Gastroesophageal sphincter (tissue), 4 donors: ENCODE measurements around the gene LNX1. TPM values are rescaled to one million over a fixed set of nuclear protein-coding genes. Genes with fewer than 3 reads are reported as not detected.

Experiments used
- ATAC-seq: fragments of 150-250 bp; one replicate; pipeline ENCODE4 v1.9.1; 2016; ENCODE audit warnings: mild to moderate bottlenecking, moderate library complexity
- H3K27ac ChIP-seq, 4 donors: fragments of 200-600 bp; sonication (generic) in 3 of 4; 1 replicate in 3 of 4; 2 replicates in 1 of 4; pipeline ENCODE4 v1.5.1; 2016 to 2019
- H3K27me3 ChIP-seq: fragments of 200-600 bp; sonication (generic); one replicate; pipeline ENCODE4 v1.5.1; 2019
- H3K36me3 ChIP-seq, 2 donors: fragments of 200-600 bp; sonication (generic); one replicate each; pipeline ENCODE4 v1.5.1; 2019; ENCODE audit warnings: control low read depth in 1 of 2
- H3K4me1 ChIP-seq, 3 donors: fragments of 200-600 bp; sonication (generic); 1 replicate in 2 of 3; 2 replicates in 1 of 3; pipeline ENCODE4 v1.5.1; 2016 to 2019; ENCODE audit warnings: control low read depth in 2 of 3
- H3K4me3 ChIP-seq, 2 donors: fragments of 200-600 bp; sonication (generic); one replicate each; pipeline ENCODE4 v1.5.1; 2019; ENCODE audit warnings: mild to moderate bottlenecking in 1 of 2, moderate library complexity in 1 of 2
- H3K9me3 ChIP-seq, 3 donors: fragments of 200-600 bp; sonication (generic); one replicate each; pipeline ENCODE4 v1.5.1; 2017 to 2019; ENCODE audit warnings: control low read depth in 2 of 3
- CTCF ChIP-seq, 4 experiments: fragments of 200-600 bp in 2 of 4; fragments of 450-650 bp in 2 of 4; sonication (generic) in 1 of 4; IDR thresholded peaks; one replicate each; pipeline ENCODE4 v1.5.1; 2017 to 2019; ENCODE audit warnings: antibody characterized with exemption in 4 of 4, mild to moderate bottlenecking in 2 of 4, moderate library complexity in 2 of 4
- EP300 ChIP-seq: sonication (generic); formaldehyde crosslinking; IDR thresholded peaks from one replicate; pipeline ENCODE4 v1.6.1; 2017; ENCODE audit warnings: antibody characterized with exemption, mild to moderate bottlenecking
- POLR2A ChIP-seq, 2 donors: fragments of 450-650 bp; IDR thresholded peaks; one replicate each; pipeline ENCODE4 v1.6.1; 2017; ENCODE audit warnings: antibody characterized with exemption in 2 of 2, mild to moderate bottlenecking in 2 of 2, moderate library complexity in 1 of 2
- POLR2AphosphoS5 ChIP-seq: sonication (generic); formaldehyde crosslinking; IDR thresholded peaks from one replicate; pipeline ENCODE4 v1.6.1; 2017; ENCODE audit warnings: antibody characterized with exemption
- WGBS, 2 donors: methylation state at CpG; one replicate each; pipeline ENCODE4 v1.1.5; 2018; ENCODE audit warnings: low coverage in 1 of 2; 5-methylcytosine and 5-hydroxymethylcytosine counted together
- total RNA-seq, 4 donors: library from RNA; depleted of rRNA; stranded (reverse); fragments of >200 nt; gene quantifications; one replicate each; pipeline ENCODE4 v1.1.0, GENCODE V29; 2016

The LNX1 gene
- total RNA-seq, 4 donors from 2014 or later: 2.6 to 13.6 (median 7.2) TPM

DNA sequence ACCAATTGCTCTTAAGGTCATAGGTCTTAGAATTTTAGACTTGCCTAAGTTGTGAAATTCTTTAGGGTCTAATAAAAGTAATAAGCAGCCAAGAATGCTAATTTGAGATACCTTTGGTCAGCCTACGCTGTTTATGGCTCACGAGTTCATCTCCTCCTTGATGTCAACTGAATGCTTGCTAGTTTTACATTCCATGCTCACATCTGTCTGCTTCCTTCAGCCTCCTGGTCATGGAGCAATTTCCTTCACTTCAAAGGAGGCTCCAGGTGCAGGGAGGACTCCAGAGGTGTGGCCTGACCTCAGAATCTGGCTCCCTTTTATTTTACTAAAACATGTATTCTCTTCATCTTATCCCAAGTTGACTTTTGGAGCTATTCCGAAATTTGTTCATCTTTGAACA, 23.3 kb upstream of the LNX1 start:
- WGBS, 2 donors: 81 to 93% methylated on average over 3 of the region's 3 CpGs
- H3K27ac ChIP-seq: no peak overlapping the region
- TF ChIP-seq POLR2AphosphoS5 (no peak), CTCF (IDR thresholded peaks at IDR 0.05) (no peak), POLR2A (IDR thresholded peaks at IDR 0.05) (no peak), EP300 (no peak)
- peaks cover 0 to 5% (median 0%) of the 10 kb centered on the region in 3 donors for H3K9me3 ChIP-seq
- H3K4me1 ChIP-seq: no peaks in the 10 kb centered on the region
- no peaks in the 10 kb centered on the region for H3K36me3 ChIP-seq
- no peak for ATAC-seq
- no peaks in the 10 kb centered on the region for H3K27me3 ChIP-seq
- H3K4me3 ChIP-seq: no peak overlapping the region

DNA sequence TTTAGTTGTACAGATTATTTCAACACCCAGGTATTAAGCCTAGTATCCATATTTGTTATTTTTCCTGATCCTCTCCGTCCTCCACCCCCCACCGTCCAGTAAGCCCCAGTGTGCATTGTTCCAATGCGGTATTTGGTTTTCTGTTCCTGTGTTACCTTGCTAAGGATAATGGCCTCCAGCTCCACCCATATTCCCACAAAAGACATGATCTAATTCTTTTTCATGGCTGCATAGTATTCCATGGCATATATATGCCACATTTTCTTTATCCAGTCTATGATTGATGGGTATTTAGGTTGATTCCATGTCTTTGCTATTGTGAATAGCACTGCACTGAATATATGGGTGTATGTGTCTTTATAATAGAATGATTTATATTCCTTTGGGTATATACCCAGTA, 22.1 kb upstream of the LNX1 start:
- Histone ChIP-seq H3K27ac (no peak overlapping the region), H3K4me3 (no peak overlapping the region), H3K27me3 (no peaks in the 10 kb centered on the region), H3K4me1 (no peaks in the 10 kb centered on the region), H3K9me3 (peaks cover 0 to 9% (median 0%) of the 10 kb centered on the region in 3 donors), H3K36me3 (no peaks in the 10 kb centered on the region)
- WGBS, 2 donors: 100% methylated on average over 3 of the region's 3 CpGs; no CpG with 5 or more reads in 1 of the 2 donors
- ATAC-seq: no peak
- TF ChIP-seq POLR2A (IDR thresholded peaks at IDR 0.05): no peak
- TF ChIP-seq EP300: no peak
- TF ChIP-seq POLR2AphosphoS5: no peak
- TF ChIP-seq CTCF (IDR thresholded peaks at IDR 0.05): no peak

GRCh38 chr4:53608649-53609048, 17.4 kb upstream of the LNX1 start:
- no peak overlapping the region for H3K4me3 ChIP-seq
- WGBS, 2 donors: 76 to 91% methylated on average over 4 of the region's 4 CpGs
- ATAC-seq: no peak
- no peaks in the 10 kb centered on the region for H3K36me3 ChIP-seq
- H3K4me1 ChIP-seq: no peaks in the 10 kb centered on the region
- H3K27me3 ChIP-seq: no peaks in the 10 kb centered on the region
- H3K27ac ChIP-seq: no peak overlapping the region
- TF ChIP-seq POLR2A (IDR thresholded peaks at IDR 0.05) (no peak), EP300 (no peak), CTCF (IDR thresholded peaks at IDR 0.05) (no peak), POLR2AphosphoS5 (no peak)
- peaks cover 0 to 9% (median 0%) of the 10 kb centered on the region in 3 donors for H3K9me3 ChIP-seq

DNA sequence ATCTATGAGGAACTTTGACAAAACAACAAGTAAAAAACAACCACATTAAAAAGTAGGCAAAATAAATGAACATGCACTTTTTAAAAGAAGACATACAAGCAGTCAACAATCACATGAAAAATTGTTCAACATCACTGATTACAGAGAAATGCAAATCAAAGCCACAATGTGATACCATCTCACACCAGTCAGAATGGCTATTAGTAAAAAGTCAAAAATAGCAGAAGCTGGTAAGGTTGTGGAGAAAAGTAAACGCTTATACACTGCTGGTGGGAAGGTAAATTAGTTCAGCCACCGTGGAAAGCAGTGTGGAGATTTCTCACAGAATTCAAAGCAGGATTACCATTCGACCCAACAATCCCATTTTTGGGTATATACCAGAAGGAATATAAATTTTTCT, 17.0 kb upstream of the LNX1 start:
- Histone ChIP-seq H3K4me1 (no peaks in the 10 kb centered on the region), H3K36me3 (no peaks in the 10 kb centered on the region), H3K27ac (no peak overlapping the region), H3K9me3 (peaks cover 0 to 5% (median 0%) of the 10 kb centered on the region in 3 donors), H3K4me3 (no peak overlapping the region), H3K27me3 (no peaks in the 10 kb centered on the region)
- no peak for TF ChIP-seq POLR2A (IDR thresholded peaks at IDR 0.05)
- no peak for TF ChIP-seq EP300
- no peak for TF ChIP-seq CTCF (IDR thresholded peaks at IDR 0.05)
- no peak for TF ChIP-seq POLR2AphosphoS5
- WGBS, 2 donors: 73 to 88% methylated on average over 3 of the region's 3 CpGs
- ATAC-seq: no peak

DNA sequence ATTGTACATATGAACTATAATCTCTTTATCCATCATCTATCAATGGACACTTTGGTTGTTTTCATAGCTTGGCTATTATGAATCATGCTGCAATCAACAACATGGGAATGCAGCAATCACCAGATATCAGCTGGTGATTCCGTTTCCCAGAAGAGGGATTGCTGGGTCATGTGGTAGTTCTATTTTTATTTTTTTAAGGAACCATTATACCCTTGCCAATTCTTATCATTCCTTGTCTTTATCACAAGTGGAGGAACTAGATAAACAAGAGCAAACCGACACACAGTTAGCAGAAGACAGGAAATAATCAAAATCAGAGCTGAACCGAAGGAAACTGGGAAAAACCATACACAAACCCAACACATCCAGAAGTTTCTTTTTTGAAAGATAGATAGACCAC, 14.5 kb upstream of the LNX1 start:
- no peaks in the 10 kb centered on the region for H3K36me3 ChIP-seq
- no peaks in the 10 kb centered on the region for H3K27me3 ChIP-seq
- no peak overlapping the region for H3K4me3 ChIP-seq
- H3K4me1 ChIP-seq: no peaks in the 10 kb centered on the region
- no peak overlapping the region for H3K27ac ChIP-seq
- ATAC-seq: no peak
- peaks cover 0 to 4% (median 0%) of the 10 kb centered on the region in 3 donors for H3K9me3 ChIP-seq
- 34 to 51% methylated on average over 3 of the region's 3 CpGs for WGBS, 2 donors
- TF ChIP-seq POLR2A (IDR thresholded peaks at IDR 0.05): no peak
- TF ChIP-seq POLR2AphosphoS5: no peak
- TF ChIP-seq CTCF (IDR thresholded peaks at IDR 0.05): no peak
